ENCODE measurements around the gene KCNAB1.
"Not testable (repeated sequence)": the region's sequence is repeated elsewhere in the genome, so short reads cannot be mapped to it uniquely, and the experiment has no call there.

KCNAB1 gene

DNA sequence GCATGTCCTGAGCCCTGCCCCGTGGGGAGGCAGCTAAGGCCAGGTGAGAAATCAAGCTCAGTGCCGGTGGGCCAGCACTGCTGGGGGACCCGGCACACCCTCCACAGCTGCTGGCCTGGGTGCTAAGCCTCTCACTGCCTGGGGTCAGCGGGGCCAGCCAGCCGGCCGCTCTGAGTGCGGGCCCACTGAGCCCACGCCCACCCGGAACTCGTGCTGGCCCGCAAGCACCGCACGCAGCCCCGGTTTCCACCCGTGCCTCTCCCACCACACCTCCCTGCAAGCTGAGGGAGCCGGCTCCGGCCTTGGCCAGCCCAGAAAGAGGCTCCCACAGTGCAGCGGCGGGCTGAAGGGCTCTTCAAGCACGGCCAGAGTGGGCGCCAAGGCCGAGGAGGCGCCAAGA lies 103.7 kb downstream of the KCNAB1 start:
- DNase-seq, result not testable (repeated sequence)

DNA sequence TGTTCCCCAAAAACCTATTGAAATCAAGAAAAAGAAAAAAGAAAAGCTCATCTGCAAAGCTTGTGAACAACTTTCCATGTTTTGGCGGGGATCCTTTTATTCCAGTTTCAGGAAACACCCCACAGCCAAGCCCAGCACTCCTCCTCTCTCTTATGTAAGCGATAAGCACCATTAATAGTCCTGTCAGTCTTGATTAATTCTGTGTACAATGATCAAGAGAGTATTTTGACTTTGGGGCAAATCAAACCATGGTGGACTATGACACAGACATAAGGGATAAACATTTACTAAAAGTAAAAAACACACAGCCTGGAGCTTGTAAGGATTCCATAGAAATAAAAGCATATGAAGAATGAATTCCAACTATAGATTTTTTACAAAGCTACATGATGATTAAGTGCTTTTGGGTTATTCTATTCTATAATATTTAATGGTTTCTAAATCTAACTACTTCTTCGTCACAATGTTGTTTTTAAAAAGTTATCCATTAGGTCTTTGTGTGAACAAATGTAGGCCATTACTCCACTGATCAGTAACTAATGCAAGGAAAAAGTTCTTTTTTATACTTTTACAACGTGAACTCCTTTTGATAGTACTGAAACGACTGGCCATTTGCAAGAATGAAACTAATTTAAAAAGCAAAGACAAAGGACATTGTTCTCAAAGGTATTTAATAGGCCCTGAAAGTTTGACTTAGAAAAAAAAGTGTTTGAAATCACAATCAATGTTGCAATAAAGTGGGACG lies 106.5 kb downstream of the KCNAB1 start:
- no peak for DNase-seq

- DNase-seq, result no peak
Measured at GRCh38 chr3:156227704-156228103, 107.3 kb downstream of the KCNAB1 start.

DNA sequence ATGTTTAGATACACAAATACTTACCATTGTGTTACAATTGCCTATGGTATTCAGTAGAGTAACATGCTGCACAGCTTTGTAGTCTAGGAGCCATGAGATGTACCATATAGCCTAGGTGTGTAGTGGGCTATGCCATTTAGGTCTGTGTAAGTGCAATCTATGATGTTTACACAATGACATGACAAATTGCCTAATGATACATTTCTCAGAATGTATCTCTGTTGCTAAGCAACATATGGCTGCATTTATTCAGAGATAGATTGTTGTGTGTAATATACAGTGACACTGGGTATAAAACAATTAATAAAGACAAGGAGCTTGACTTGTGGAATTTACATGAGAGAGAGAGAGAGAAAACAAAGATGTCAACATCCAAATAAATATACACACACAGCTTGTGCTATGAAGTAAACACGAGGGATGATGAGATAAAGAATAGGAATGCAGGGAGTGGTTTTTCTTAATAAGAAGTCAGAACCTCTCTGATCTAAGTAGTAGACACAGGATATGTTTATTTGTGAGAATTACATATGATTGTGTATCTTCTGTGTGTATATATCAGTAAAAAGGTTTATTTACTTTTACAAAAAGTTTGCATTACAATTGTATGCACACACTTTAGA lies 110.0 kb downstream of the KCNAB1 start:
- DNase-seq, result peak; percentile 82

- not testable (repeated sequence) for DNase-seq
Measured at GRCh38 chr3:156231221-156231620, 110.8 kb downstream of the KCNAB1 start.

DNA sequence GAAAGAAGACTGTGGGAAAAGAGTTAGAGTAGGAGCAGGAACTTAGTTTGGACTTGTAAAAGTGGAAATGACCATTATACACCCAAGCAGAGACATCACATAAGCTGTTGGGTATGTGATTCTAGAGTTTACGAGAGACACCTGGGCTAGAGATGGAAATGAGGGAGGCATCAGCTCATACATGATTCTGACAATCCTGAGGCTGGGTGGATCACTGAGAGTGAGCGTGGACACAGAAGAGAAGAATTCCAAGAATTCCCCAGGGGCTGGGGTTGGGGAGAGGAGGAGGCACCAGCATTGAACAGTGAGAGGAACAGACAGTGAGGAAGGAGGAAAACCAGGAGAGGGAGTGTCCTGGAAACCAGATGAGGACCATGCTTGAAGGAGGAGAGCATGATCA lies 113.5 kb downstream of the KCNAB1 start:
- DNase-seq, result no peak

DNA sequence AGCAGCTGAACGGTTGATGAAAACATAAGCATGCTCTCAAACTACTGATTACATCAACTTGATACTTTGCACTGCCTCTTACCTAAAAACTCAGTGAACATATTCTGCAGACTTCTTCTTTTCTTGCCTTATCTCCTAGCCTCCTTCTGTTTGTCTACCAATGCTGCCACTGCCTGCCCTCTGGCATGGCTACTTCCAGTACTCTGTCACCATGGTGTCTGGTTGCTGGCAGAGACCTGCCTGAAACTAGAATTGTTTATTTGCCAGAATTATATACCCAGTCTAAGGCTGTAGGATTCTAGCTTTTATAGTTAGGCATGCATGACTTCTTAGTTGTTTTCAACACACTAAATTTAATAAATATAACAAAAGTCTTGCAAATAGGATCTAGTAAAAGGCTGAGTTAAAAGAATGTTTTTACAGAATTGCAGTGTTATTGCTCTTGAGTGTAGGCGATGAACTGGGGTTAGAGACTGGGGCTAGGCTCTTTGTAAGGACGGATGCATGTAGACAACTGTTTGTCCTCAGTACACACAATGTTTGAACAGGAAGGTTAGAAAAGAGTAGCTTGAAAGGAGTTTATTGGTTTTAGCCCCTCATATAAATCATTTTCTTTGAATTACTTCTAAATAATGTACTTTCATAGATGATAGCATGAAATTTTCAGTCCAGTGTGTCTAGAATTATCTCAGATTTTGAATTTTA lies 116.3 kb downstream of the KCNAB1 start:
- DNase-seq, result peak; percentile 33

- no peak for DNase-seq
Measured at GRCh38 chr3:156240642-156241041, 120.3 kb downstream of the KCNAB1 start.

GRCh38 chr3:156246961-156247725 lies 126.8 kb downstream of the KCNAB1 start:
- no peak for DNase-seq

- no peak for DNase-seq
Measured at GRCh38 chr3:156250550-156250949, 130.2 kb downstream of the KCNAB1 start.

DNA sequence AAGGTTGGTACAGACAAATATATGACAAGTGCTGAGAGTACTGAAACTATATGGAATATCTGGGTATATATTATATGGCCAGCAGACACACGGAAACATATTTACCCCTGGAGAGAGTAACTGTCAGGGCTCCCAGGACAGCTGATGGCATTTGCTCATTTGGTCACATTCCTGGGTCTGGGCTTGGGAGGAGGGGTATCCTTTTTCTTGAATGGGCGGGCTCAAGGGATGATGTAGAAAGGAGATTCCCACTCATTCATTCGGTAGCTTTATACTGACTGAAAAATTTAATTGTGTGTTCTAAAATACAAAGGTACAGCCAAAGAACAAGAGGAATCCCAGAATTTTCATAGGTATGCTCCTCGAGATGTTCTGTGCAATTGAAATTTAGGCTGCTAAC lies 131.0 kb downstream of the KCNAB1 start:
- no peak for DNase-seq

DNA sequence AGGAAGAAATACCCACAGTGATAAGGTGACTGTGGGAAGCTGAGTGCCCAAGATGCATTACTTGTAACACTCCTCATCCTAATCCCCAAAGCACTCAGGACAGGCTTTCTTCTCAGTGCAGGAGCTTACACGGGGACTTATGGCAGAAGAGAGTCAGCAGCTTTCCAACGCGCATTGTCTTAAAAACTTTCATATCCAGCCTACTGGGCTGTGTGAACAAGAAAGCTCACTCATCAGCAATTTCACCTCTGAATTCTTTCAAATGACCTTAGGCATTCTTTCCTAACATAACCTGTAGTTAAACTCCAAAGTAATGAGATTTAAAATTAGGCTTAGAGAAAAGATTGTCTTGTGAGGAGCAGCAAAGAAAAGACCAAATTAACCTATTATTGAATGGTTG lies 132.3 kb downstream of the KCNAB1 start:
- no peak for DNase-seq

- DNase-seq, result no peak
Measured at GRCh38 chr3:156253150-156253549, 132.8 kb downstream of the KCNAB1 start.

- DNase-seq, result no peak
Measured at GRCh38 chr3:156256256-156256655, 135.9 kb downstream of the KCNAB1 start.

DNA sequence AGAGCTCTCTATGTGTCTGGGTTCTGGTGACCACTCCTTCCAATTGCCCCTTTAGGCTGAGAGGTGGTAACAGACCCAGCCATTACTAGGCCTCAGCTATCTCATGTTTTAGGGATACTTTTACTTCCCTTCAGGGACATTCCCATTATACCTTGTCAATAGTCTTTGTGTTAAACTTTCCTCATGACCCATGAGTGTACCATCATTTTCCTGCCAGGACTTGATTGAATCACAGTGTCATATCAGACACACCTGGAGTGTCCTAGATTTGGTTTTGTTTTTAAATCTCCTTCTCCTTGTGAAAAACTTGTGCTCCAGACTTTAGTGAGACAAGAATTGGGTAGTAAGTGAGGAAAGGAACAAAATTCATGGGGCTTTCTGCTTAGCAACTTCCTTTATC lies 136.6 kb downstream of the KCNAB1 start:
- no peak for DNase-seq

DNA sequence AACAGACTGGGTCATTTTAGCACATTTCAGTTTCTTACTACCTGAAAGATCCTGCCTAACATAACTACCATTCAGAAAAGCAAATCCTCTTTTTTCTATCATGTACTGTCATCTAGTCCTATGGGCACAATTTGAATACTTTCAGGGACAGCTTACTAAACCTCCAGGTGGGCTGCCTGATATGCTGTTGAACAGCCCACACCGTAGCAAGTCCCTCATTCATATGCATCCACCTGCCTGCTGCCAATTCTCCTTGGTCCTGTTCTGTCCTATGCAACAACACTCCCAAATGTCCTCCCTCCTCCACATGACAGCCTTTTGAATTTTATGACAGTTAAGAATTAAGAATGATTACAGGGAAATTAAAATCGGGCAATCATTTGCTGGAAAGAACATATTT lies 137.9 kb downstream of the KCNAB1 start:
- DNase-seq, result no peak

GRCh38 chr3:156259896-156260295 lies 139.5 kb downstream of the KCNAB1 start:
- no peak for DNase-seq

DNA sequence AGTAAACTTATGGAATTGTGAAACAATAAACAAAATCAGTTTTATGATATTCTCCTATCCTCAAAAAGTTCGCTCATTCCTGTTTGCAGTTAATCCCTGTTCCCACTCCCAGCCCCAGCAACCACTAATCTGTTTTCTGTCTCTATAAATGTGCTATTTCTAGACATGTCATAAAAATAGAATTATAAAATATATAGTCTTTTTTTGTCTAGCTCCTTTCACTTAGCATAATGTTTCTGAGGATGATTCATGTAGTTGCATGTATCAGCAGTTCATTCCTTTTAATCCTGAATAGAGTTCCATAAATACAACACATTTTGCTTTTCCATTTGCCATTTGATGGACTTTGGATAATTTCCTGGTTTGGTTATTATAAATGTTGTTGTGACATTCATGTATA lies 140.0 kb downstream of the KCNAB1 start:
- no peak for DNase-seq

GRCh38 chr3:156264771-156265170 lies 144.4 kb downstream of the KCNAB1 start:
- no peak for DNase-seq

DNA sequence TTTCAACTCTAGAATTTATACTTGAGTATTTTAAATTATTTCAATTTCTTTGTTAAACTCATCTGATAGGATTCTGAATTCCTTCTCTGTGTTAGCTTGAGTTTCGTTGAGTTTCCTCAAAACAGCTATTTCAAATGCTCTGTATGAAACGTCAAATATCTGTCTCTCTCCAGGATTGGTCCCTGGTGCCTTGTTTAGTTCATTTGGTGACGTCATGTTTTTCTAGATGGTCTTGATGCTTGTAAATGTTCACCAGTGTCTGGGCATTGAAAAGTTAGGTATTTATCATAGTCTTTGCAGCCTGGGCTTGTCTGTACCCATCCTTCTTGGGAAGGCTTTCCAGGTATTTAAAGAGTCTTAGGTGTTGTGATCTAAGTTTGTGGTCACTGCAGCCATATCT lies 151.1 kb downstream of the KCNAB1 start:
- DNase-seq, result no peak

DNA sequence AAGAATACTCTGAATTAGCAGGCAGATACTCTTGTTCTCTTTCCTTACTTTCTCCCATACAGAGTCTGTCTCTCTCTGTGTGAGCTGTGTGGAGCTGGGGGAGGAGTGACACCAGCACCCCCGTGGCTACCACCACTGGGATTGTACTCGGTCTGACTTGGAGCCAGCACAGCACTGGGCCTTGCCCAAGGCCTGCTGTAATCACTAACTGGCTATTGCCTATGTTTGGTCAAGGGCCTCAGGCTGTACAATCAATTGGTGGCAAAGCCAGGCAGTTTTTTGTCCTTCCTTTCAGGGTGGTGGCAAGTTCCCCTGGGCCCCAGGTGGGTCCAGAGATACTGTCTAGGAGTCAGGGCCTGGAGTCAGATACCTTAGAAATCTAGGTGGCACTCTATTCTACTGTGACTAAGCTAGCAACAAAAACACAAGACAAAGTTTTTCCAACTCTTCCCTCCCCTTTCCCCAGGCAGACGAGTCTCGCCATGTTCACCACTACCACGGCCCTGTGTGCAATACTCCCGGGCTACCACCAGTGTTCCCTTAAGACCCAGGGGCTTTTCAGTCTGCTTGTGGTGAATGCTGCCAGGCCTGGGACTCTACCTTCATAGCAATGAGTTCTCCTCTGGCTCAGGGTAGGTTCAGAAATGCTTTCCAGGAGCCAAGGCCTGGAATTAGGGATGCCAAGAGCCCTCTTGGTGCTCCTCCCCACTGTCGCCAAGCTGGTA lies 151.8 kb downstream of the KCNAB1 start:
- DNase-seq, result no peak

DNA sequence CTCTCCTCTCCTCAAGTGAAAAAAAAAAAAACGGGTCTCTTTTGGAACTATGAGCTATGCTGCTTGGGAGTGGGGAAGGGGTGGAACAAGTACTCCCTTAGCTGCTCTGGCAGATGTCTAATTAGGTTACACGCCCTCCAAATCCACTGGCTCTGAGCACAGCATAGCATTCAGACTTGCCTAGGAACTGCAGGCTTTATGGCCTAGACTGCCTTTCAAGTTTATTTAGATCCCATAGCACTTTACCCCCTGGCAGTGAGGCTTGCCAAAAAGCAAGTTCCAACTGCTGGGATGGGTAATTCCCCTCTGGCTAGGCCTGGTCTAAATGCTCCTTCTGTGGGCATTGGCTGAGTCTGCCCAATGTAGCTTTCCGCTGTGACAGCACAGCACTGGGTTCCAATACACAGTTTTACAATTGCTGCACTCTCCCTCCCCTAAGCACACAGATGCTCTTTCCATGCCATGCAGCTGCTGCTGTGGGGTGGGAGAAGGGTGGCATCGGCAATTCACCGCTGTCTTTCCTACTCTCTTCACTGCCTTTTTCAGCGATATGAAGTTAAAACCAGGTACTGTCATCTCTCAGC lies 152.8 kb downstream of the KCNAB1 start:
- DNase-seq, result no peak
